ENCODE data around the gene RSBN1. TPM values are rescaled to one million over a fixed set of nuclear protein-coding genes. Genes with fewer than 3 reads are reported as not detected.
"Not testable (repeated sequence)": the region's sequence is repeated elsewhere in the genome, so short reads cannot be mapped to it uniquely, and the experiment has no call there.

The RSBN1 gene
- total RNA-seq, 1 donor = 68.7 TPM

DNA sequence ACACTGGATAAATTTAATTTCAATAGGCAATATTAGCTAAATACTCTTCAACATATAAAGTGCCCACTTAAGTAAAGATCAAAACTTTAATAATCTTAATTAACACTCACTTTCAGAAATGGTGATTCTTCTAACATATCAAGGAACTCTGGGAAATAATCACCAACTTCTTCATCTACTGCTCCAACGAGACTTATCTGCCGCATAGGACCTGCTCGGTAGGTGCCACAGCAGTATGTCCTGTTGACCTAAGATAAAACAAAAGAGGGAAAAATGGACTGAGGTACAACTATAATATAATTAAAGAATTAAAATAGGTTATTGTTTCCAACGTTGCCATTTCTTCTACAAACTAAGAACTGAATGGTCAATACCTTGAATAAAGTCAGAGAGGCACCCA lies 34.7 kb downstream of the RSBN1 start:
- Histone ChIP-seq H3K9me3 (ENCODE audit: low read depth, low read length) (no peaks in the 10 kb centered on the region), H3K4me1 (ENCODE audit: insufficient read depth, low read length) (peaks cover 25% of the 10 kb centered on the region), H3K27me3 (ENCODE audit: insufficient read depth, low read length) (no peaks in the 10 kb centered on the region), H3K4me3 (ENCODE audit: low read length) (no peak overlapping the region)

GRCh38 chr1:113770031-113770430 lies 42.2 kb downstream of the RSBN1 start:
- Histone ChIP-seq H3K4me1 (ENCODE audit: insufficient read depth, low read length) (peaks cover 6% of the 10 kb centered on the region), H3K4me3 (ENCODE audit: low read length) (no peak overlapping the region), H3K9me3 (ENCODE audit: low read depth, low read length) (no peaks in the 10 kb centered on the region), H3K27me3 (ENCODE audit: insufficient read depth, low read length) (no peaks in the 10 kb centered on the region)

DNA sequence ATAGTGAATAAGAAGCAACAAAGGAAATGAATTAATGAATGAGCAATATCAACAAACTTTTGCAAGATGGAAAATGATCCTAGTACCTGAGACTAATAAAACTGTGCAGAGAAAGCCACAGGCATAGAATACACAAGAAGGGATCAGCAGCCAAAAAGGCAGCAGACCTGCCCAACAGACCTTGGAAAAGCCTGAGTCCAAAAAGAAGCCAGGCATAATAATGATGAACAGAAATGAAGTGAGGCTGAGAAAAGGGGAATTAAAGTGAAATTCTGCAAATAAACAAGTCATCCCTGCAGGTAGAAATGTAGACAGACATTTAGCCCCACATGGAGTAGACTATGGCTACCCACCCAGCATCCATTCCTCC lies 42.7 kb downstream of the RSBN1 start:
- Histone ChIP-seq H3K4me3 (ENCODE audit: low read length) (no peak overlapping the region), H3K27me3 (ENCODE audit: insufficient read depth, low read length) (no peaks in the 10 kb centered on the region), H3K9me3 (ENCODE audit: low read depth, low read length) (no peaks in the 10 kb centered on the region), H3K4me1 (ENCODE audit: insufficient read depth, low read length) (peaks cover 6% of the 10 kb centered on the region)

GRCh38 chr1:113768916-113769600 lies 43.2 kb downstream of the RSBN1 start:
- Histone ChIP-seq H3K4me1 (ENCODE audit: insufficient read depth, low read length) (peaks cover 6% of the 10 kb centered on the region), H3K9me3 (ENCODE audit: low read depth, low read length) (no peaks in the 10 kb centered on the region), H3K4me3 (ENCODE audit: low read length) (no peak overlapping the region), H3K27me3 (ENCODE audit: insufficient read depth, low read length) (no peaks in the 10 kb centered on the region)

GRCh38 chr1:113765306-113766230 lies 46.7 kb downstream of the RSBN1 start:
- Histone ChIP-seq H3K4me1 (ENCODE audit: insufficient read depth, low read length) (peaks cover 6% of the 10 kb centered on the region), H3K27me3 (ENCODE audit: insufficient read depth, low read length) (no peaks in the 10 kb centered on the region), H3K9me3 (ENCODE audit: low read depth, low read length) (no peaks in the 10 kb centered on the region), H3K4me3 (ENCODE audit: low read length) (no peak overlapping the region)

DNA sequence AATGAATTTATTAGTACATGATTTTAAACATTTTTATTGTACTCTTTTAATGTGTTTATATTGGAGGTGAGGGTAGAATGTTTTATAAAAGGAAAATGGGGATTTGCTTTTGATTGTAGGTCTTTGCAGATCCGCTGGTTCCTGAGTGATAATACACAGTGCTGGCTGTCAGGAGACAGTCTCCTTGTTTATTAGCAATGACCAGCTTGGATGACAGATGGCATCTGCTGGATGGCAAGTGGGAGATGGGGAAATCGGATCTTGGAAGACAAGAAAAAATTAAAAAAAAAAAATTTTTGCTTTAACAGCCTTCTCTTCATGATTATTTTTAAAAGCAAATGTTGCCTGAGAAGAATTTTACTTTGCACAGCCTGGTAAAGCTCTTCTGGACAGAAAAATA lies 48.6 kb downstream of the RSBN1 start:
- no peak overlapping the region for H3K4me3 ChIP-seq (ENCODE audit: low read length)
- no peaks in the 10 kb centered on the region for H3K27me3 ChIP-seq (ENCODE audit: insufficient read depth, low read length)
- peaks cover 11% of the 10 kb centered on the region for H3K4me1 ChIP-seq (ENCODE audit: insufficient read depth, low read length)
- H3K9me3 ChIP-seq (ENCODE audit: low read depth, low read length) = no peaks in the 10 kb centered on the region

DNA sequence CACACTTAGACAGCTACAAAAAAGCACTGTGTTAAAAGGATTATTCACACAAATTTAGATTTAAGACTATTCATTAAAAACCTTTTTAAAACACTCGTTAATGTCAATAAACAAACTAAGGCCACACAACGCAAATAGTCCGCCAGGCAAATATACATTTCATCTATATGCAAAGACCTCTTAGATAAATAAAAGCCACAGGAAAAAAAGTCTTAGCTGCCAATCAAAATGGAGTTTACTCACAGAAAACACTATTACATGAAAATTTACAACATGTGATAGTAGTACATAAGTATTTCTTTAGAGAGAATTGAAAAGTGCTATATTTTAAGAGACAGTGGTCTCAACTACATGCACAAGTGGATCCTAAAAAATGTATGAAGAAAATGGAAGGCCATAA lies 50.3 kb downstream of the RSBN1 start:
- peaks cover 21% of the 10 kb centered on the region for H3K4me1 ChIP-seq (ENCODE audit: insufficient read depth, low read length)
- no peaks in the 10 kb centered on the region for H3K9me3 ChIP-seq (ENCODE audit: low read depth, low read length)
- no peak overlapping the region for H3K4me3 ChIP-seq (ENCODE audit: low read length)
- H3K27me3 ChIP-seq (ENCODE audit: insufficient read depth, low read length) = no peaks in the 10 kb centered on the region

- Histone ChIP-seq H3K4me3 (ENCODE audit: low read length) (peak overlapping the region; percentile 75), H3K27me3 (ENCODE audit: insufficient read depth, low read length) (no peaks in the 10 kb centered on the region), H3K4me1 (ENCODE audit: insufficient read depth, low read length) (peaks cover 23% of the 10 kb centered on the region), H3K9me3 (ENCODE audit: low read depth, low read length) (no peaks in the 10 kb centered on the region)
Observed at GRCh38 chr1:113760102-113761080, 51.9 kb downstream of the RSBN1 start.

GRCh38 chr1:113759333-113760101 lies 52.8 kb downstream of the RSBN1 start, which contains the start of gene PHTF1:
TSS of gene PHTF1 (minus strand) at chr1:113759486. CDS start at chr1:113758703, 783 bp downstream.
- Histone ChIP-seq H3K9me3 (ENCODE audit: low read depth, low read length) (no peaks in the 10 kb centered on the region), H3K4me1 (ENCODE audit: insufficient read depth, low read length) (peaks cover 23% of the 10 kb centered on the region), H3K27me3 (ENCODE audit: insufficient read depth, low read length) (no peaks in the 10 kb centered on the region), H3K4me3 (ENCODE audit: low read length) (peak within 1 kb of the TSS; percentile 75)

GRCh38 chr1:113758631-113759332 lies 53.5 kb downstream of the RSBN1 start:
- Histone ChIP-seq H3K4me3 (ENCODE audit: low read length) (peak overlapping the region; percentile 75), H3K4me1 (ENCODE audit: insufficient read depth, low read length) (peaks cover 23% of the 10 kb centered on the region), H3K9me3 (ENCODE audit: low read depth, low read length) (no peaks in the 10 kb centered on the region), H3K27me3 (ENCODE audit: insufficient read depth, low read length) (no peaks in the 10 kb centered on the region)

- Histone ChIP-seq H3K27me3 (ENCODE audit: insufficient read depth, low read length) (no peaks in the 10 kb centered on the region), H3K4me3 (ENCODE audit: low read length) (no peak overlapping the region), H3K9me3 (ENCODE audit: low read depth, low read length) (no peaks in the 10 kb centered on the region), H3K4me1 (ENCODE audit: insufficient read depth, low read length) (peaks cover 23% of the 10 kb centered on the region)
Observed at GRCh38 chr1:113756461-113756860, 55.8 kb downstream of the RSBN1 start.

GRCh38 chr1:113753333-113753732 lies 58.9 kb downstream of the RSBN1 start:
- not testable (repeated sequence) for H3K27me3 ChIP-seq (ENCODE audit: insufficient read depth, low read length); H3K4me3 ChIP-seq (ENCODE audit: low read length); H3K9me3 ChIP-seq (ENCODE audit: low read depth, low read length)
- peaks cover 12% of the 10 kb centered on the region for H3K4me1 ChIP-seq (ENCODE audit: insufficient read depth, low read length)

- Histone ChIP-seq H3K4me3 (ENCODE audit: low read length) (no peak overlapping the region), H3K4me1 (ENCODE audit: insufficient read depth, low read length) (no peaks in the 10 kb centered on the region), H3K27me3 (ENCODE audit: insufficient read depth, low read length) (no peaks in the 10 kb centered on the region), H3K9me3 (ENCODE audit: low read depth, low read length) (no peaks in the 10 kb centered on the region)
Observed at GRCh38 chr1:113751516-113751915, 60.8 kb downstream of the RSBN1 start.

DNA sequence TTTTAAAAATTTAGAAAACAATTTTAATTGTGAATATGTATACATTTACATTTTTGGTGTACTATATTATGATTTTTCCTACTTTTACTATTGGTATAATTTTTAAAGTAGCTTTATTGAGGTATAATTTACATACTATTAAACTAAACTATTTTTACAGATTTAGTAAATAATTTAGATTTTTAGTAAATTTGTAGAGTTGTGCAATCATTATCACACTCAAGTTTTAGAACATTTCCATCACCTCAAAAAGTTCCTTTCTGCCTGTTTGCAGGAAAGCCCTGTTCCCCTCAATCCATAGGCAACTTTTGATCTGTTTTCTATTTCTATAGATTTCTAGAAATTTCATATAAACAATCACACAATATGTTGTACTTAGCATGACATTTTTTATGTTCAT lies 61.2 kb downstream of the RSBN1 start:
- Histone ChIP-seq H3K4me1 (ENCODE audit: insufficient read depth, low read length) (no peaks in the 10 kb centered on the region), H3K9me3 (ENCODE audit: low read depth, low read length) (no peaks in the 10 kb centered on the region), H3K27me3 (ENCODE audit: insufficient read depth, low read length) (no peaks in the 10 kb centered on the region)

More for the DNA sequence above, 61.2 kb downstream of the RSBN1 start:
- H3K4me3 ChIP-seq (ENCODE audit: low read length) = no peak overlapping the region

Measured in mononuclear cell (primary cell).